BLaER1 (cell line): ENCODE measurements around the gene EPB42.
"Not testable (repeated sequence)": the region's sequence is repeated elsewhere in the genome, so short reads cannot be mapped to it uniquely, and the experiment has no call there.

Source experiments
- H3K27ac ChIP-seq: shearing (Covaris generic); formaldehyde crosslinking; 2 replicates; pipeline ENCODE4 v1.8.1; 2022
- H3K27me3 ChIP-seq: shearing (Covaris generic); formaldehyde crosslinking; 2 replicates; pipeline ENCODE4 v1.8.1; 2022
- H3K36me3 ChIP-seq: shearing (Covaris generic); formaldehyde crosslinking; 2 replicates; pipeline ENCODE4 v1.8.1; 2022
- H3K4me1 ChIP-seq: shearing (Covaris generic); formaldehyde crosslinking; 2 replicates; pipeline ENCODE4 v1.8.1; 2022
- H3K4me2 ChIP-seq: shearing (Covaris generic); formaldehyde crosslinking; 2 replicates; pipeline ENCODE4 v1.8.1; 2022
- H3K4me3 ChIP-seq: shearing (Covaris generic); formaldehyde crosslinking; 2 replicates; pipeline ENCODE4 v1.8.1; 2022
- H3K9ac ChIP-seq: shearing (Covaris generic); formaldehyde crosslinking; 2 replicates; pipeline ENCODE4 v1.8.1; 2022
- H3K9me3 ChIP-seq: shearing (Covaris generic); formaldehyde crosslinking; 2 replicates; pipeline ENCODE4 v1.8.1; 2022
- H4K20me1 ChIP-seq: shearing (Covaris generic); formaldehyde crosslinking; 2 replicates; pipeline ENCODE4 v1.8.1; 2022
- Cebpa-rat ChIP-seq: shearing (Covaris generic); IDR thresholded peaks from 2 replicates; pipeline ENCODE4 v1.8.1; 2022

Gene EPB42

DNA sequence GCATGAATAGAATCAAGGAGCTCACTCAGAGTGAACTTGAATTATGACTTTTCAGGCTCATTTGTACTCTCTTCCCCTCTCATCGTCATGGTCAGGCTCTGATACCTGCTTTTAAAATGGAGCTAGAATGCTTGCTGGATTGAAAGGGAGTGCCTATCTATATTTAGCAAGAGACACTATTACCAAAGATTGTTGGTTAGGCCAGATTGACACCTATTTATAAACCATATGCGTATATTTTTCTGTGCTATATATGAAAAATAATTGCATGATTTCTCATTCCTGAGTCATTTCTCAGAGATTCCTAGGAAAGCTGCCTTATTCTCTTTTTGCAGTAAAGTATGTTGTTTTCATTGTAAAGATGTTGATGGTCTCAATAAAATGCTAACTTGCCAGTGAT is 26.0 kb downstream of the EPB42 start:
- Histone ChIP-seq H3K27ac (no peak overlapping the region), H3K27me3 (no peaks in the 10 kb centered on the region), H3K9ac (no peak overlapping the region), H3K4me2 (no peak overlapping the region), H4K20me1 (no peaks in the 10 kb centered on the region), H3K36me3 (peaks cover 89% of the 10 kb centered on the region), H3K9me3 (peaks cover 32% of the 10 kb centered on the region), H3K4me1 (peaks cover 9% of the 10 kb centered on the region), H3K4me3 (no peak overlapping the region)
- TF ChIP-seq Cebpa-rat = no peak

- TF ChIP-seq Cebpa-rat = no peak
- Histone ChIP-seq H3K27me3 (no peaks in the 10 kb centered on the region), H3K4me1 (peaks cover 7% of the 10 kb centered on the region), H3K9me3 (peaks cover 21% of the 10 kb centered on the region), H3K27ac (no peak overlapping the region), H4K20me1 (no peaks in the 10 kb centered on the region), H3K9ac (no peak overlapping the region), H3K4me2 (no peak overlapping the region), H3K4me3 (no peak overlapping the region), H3K36me3 (peaks cover 88% of the 10 kb centered on the region)
Measured at GRCh38 chr15:43193710-43194109, 27.1 kb downstream of the EPB42 start.

DNA sequence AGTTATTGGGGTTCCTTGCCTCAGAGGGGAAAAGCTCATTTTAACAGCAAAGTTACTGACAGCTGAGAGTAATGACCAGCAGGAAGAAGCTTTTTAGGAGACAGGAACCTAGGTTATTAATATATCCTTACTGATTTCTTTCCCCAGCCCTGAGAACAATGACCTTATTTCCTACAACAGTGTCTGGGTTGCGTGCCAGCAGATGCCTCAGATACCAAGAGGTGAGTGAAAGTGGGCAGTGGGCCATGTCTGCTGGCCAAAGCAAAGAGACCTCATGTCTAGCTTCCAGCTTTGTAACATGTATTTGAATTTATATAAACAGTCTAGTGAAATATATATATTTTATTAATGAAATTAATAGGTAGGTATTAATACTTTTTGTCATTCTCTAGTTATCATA is 30.6 kb downstream of the EPB42 start:
- no peak overlapping the region for H3K27ac ChIP-seq
- no peak overlapping the region for H3K9ac ChIP-seq
- H3K9me3 ChIP-seq = no peaks in the 10 kb centered on the region
- H4K20me1 ChIP-seq = peaks cover 20% of the 10 kb centered on the region; the same call in 1 of the 2 replicates
- no peak overlapping the region for H3K4me3 ChIP-seq
- peaks cover 61% of the 10 kb centered on the region for H3K36me3 ChIP-seq
- no peak overlapping the region for H3K4me2 ChIP-seq
- no peak for TF ChIP-seq Cebpa-rat
- H3K4me1 ChIP-seq = peaks cover 16% of the 10 kb centered on the region
- no peaks in the 10 kb centered on the region for H3K27me3 ChIP-seq

DNA sequence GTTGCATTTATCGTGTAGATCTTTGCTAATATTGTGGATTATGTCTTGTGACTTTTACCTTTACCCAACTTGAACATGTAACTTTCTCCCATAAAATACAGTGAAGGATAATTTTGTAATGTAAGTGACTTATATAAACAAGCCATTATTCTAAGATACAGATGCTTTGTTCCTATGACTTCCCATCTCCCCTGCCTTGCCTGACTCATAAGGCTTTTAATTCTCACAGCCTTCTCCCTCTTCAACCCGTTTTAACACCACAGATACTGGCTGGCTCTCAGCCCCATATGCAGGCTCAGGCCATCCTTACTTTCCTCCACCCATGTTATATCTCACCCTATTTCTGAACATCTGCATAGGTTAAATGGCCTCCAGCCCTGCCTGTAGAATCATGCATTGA is 31.5 kb downstream of the EPB42 start:
- Histone ChIP-seq H3K36me3 (peaks cover 54% of the 10 kb centered on the region), H3K27me3 (no peaks in the 10 kb centered on the region), H3K4me3 (no peak overlapping the region), H3K4me2 (no peak overlapping the region), H3K9me3 (no peaks in the 10 kb centered on the region), H3K9ac (no peak overlapping the region), H3K27ac (no peak overlapping the region), H4K20me1 (peaks cover 20% of the 10 kb centered on the region; the same call in 1 of the 2 replicates), H3K4me1 (peaks cover 16% of the 10 kb centered on the region)
- TF ChIP-seq Cebpa-rat = no peak

DNA sequence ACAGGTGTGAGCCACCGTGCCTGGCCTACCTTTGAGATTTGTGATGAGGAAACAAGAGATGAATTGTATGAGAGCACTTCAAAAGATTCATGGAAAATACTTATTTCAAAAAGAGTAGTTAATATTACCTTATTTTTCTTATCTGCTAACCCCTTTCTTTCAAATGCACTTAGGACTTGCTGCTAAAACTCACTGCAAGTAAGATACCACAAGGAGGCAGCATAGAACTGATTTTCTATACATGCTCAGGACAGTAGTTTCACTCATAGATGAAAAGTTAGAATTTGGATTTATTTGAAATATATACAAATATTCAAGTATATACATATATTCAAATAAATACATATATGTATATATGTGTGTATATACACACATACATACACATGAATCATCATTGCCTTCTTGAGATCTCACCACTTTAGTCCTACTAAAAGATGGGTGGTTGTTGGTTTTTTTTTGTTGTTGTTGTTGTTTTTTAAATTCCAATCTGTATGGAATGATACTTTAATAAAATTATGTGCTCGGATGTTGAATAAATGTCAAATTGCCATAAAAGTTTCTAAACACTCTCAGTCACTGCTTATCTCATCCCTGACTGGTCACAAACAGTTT is 33.2 kb downstream of the EPB42 start:
- Histone ChIP-seq H3K9ac (no peak overlapping the region), H3K4me2 (peak overlapping the region; percentile 98), H3K36me3 (peaks cover 44% of the 10 kb centered on the region), H3K27ac (no peak overlapping the region), H4K20me1 (peaks cover 20% of the 10 kb centered on the region; the same call in 1 of the 2 replicates), H3K4me3 (no peak overlapping the region), H3K27me3 (no peaks in the 10 kb centered on the region), H3K4me1 (peaks cover 23% of the 10 kb centered on the region), H3K9me3 (no peaks in the 10 kb centered on the region)
- no peak for TF ChIP-seq Cebpa-rat

DNA sequence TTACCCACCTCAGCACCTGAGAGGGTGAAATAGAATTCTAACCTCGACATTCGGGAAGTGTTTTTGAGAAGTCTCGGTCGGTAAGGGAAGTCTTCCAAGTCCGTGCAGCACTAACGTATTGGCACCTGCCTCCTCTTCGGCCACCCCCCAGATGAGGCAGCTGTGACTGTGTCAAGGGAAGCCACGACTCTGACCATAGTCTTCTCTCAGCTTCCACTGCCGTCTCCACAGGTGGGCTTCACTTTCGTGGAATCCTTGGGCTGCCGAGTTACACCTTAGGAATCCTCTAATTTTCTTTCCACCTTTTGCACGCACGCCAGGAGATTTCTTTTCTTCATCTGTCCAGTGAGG is 34.8 kb downstream of the EPB42 start:
- Histone ChIP-seq H3K27ac (peak overlapping the region; percentile 87), H3K4me2 (peak overlapping the region; percentile 98), H3K9me3 (no peaks in the 10 kb centered on the region), H3K27me3 (no peaks in the 10 kb centered on the region), H3K4me1 (peaks cover 23% of the 10 kb centered on the region), H3K4me3 (peak overlapping the region; percentile 82), H3K9ac (peak overlapping the region; percentile 88), H3K36me3 (peaks cover 33% of the 10 kb centered on the region), H4K20me1 (peaks cover 20% of the 10 kb centered on the region; the same call in 1 of the 2 replicates)
- no peak for TF ChIP-seq Cebpa-rat

- Histone ChIP-seq H3K27me3 (no peaks in the 10 kb centered on the region), H3K4me3 (peak within 1 kb of the TSS; percentile 82), H4K20me1 (peaks cover 20% of the 10 kb centered on the region; the same call in 1 of the 2 replicates), H3K27ac (peak within 1 kb of the TSS; percentile 87), H3K4me2 (peak within 1 kb of the TSS; percentile 98), H3K9me3 (no peaks in the 10 kb centered on the region), H3K36me3 (peaks cover 27% of the 10 kb centered on the region), H3K9ac (peak within 1 kb of the TSS; percentile 88), H3K4me1 (peaks cover 23% of the 10 kb centered on the region)
- TF ChIP-seq Cebpa-rat = no peak
Measured at GRCh38 chr15:43185157-43186002, 35.4 kb downstream of the EPB42 start, which contains the start of gene CCNDBP1. CCNDBP1 (plus strand) TSS chr15:43185403; CDS start chr15:43185499, 96 bp downstream.

- Histone ChIP-seq H3K4me1 (peaks cover 23% of the 10 kb centered on the region), H4K20me1 (peaks cover 20% of the 10 kb centered on the region; the same call in 1 of the 2 replicates), H3K27ac (peak overlapping the region; percentile 87; the same call in 1 of the 2 replicates), H3K9me3 (no peaks in the 10 kb centered on the region), H3K27me3 (no peaks in the 10 kb centered on the region), H3K4me2 (peak overlapping the region; percentile 98), H3K4me3 (peak overlapping the region; percentile 82), H3K36me3 (peaks cover 20% of the 10 kb centered on the region), H3K9ac (peak overlapping the region; percentile 88; the same call in 1 of the 2 replicates)
- no peak for TF ChIP-seq Cebpa-rat
Measured at GRCh38 chr15:43184407-43185124, 36.3 kb downstream of the EPB42 start.

DNA sequence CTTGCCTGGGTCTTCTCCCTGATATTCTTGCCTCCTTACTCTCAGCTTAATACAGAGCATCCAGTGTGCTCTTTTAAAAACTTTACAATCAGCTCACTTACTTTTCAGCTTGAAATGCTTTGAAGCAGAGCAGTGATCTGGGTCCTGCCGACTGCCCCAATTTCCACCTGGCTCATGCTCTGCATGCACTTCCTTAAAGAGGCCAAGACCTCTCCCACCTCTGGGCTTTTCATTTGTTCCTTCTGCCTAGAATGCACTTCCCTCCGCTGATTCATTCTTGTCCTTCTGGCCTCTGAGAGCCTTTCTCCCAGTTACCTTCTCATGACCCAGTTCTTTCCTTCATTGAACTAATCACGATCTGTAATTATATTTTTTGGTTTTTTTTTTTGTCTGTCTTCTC is 37.5 kb downstream of the EPB42 start:
- Histone ChIP-seq H3K4me2 (no peak overlapping the region), H3K27me3 (no peaks in the 10 kb centered on the region), H3K27ac (no peak overlapping the region), H3K4me1 (peaks cover 23% of the 10 kb centered on the region), H3K4me3 (no peak overlapping the region), H3K9ac (no peak overlapping the region), H3K36me3 (peaks cover 23% of the 10 kb centered on the region), H3K9me3 (no peaks in the 10 kb centered on the region), H4K20me1 (peaks cover 15% of the 10 kb centered on the region; the same call in 1 of the 2 replicates)
- no peak for TF ChIP-seq Cebpa-rat

DNA sequence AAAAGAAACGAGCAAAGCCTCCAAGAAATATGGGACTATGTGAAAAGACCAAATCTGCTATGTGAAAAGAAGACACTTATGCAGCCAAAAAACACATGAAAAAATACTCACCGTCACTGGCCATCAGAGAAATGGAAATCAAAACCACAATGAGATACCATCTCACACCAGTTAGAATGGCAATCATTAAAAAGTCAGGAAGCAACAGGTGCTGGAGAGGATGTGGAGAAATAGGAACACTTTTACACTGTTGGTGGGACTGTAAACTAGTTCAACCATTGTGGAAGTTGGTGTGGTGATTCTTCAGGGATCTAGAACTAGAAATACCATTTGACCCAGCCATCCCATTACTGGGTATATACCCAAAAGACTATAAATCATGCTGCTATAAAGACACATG is 43.7 kb downstream of the EPB42 start:
- peaks cover 34% of the 10 kb centered on the region for H3K9me3 ChIP-seq
- H3K27ac ChIP-seq, H3K9ac ChIP-seq, H3K27me3 ChIP-seq, H3K4me2 ChIP-seq, H3K4me3 ChIP-seq, H4K20me1 ChIP-seq, H3K4me1 ChIP-seq: not testable (repeated sequence)
- peaks cover 54% of the 10 kb centered on the region for H3K36me3 ChIP-seq

DNA sequence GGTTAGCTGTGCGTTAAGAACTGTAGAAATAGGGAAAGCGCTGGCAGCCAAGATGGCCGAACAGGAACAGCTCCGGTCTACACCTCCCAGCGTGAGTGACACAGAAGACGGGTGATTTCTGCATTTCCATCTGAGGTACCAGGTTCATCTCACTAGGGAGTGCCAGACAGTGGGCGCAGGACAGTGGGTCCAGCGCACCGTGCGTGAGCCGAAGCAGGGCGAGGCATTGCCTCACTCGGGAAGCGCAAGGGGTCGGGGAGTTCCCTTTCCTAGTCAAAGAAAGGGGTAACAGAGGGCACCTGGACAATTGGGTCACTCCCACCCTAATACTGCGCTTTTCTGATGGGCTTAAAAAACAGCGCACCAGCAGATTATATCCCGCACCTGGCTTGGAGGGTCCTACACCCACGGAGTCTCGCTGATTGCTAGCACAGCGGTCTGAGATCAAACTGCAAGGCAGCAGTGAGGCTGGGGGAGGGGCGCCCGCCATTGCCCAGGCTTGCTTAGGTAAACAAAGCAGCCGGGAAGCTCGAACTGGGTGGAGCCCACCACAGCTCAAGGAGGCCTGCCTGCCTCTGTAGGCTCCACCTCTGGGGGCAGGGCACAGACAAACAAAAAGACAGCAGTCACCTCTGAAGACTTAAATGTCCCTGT is 45.0 kb downstream of the EPB42 start:
- H3K36me3 ChIP-seq = peaks cover 62% of the 10 kb centered on the region

More for the DNA sequence above, 45.0 kb downstream of the EPB42 start:
- H3K9me3 ChIP-seq = peaks cover 46% of the 10 kb centered on the region
- H3K27me3 ChIP-seq, H3K9ac ChIP-seq, H3K27ac ChIP-seq, H3K4me1 ChIP-seq, H3K4me3 ChIP-seq, H3K4me2 ChIP-seq, H4K20me1 ChIP-seq: not testable (repeated sequence)
